ENCODE data around the gene NUP214.

- TF ChIP-seq CTCF (IDR thresholded peaks at IDR 0.05; ENCODE audit: insufficient read depth, low read length, poor library complexity, severe bottlenecking) (no peak), EZH2phosphoT487 (conservative IDR thresholded peaks at IDR 0.05; ENCODE audit: low read length) (no peak)
Observed at GRCh38 chr9:131218370-131218769, 93.0 kb downstream of the NUP214 start.

Measured in SU-DHL-6 (cell line).